ENCODE data around the gene SPRED2.

DNA sequence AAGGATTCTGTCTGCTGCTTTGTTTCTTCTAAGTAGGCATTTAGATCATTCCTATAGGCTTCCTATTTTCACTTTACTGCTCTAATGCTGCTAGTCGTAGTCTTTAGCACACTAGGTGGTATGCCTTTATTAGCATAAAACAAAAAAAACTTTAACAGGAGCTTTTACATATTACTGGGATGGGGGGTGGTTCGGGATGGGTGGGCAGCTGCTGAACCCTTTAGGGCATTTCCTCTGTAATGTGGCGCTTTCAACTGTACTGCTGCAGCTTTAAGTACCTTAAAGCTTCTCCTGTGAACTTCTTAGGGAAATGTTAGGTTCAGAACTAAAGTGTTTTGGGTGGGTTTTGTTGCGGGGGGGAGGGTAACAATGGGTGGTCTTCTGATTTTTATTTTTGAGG lies 163.4 kb downstream of the SPRED2 start:
- TF ChIP-seq, protein P1, sequence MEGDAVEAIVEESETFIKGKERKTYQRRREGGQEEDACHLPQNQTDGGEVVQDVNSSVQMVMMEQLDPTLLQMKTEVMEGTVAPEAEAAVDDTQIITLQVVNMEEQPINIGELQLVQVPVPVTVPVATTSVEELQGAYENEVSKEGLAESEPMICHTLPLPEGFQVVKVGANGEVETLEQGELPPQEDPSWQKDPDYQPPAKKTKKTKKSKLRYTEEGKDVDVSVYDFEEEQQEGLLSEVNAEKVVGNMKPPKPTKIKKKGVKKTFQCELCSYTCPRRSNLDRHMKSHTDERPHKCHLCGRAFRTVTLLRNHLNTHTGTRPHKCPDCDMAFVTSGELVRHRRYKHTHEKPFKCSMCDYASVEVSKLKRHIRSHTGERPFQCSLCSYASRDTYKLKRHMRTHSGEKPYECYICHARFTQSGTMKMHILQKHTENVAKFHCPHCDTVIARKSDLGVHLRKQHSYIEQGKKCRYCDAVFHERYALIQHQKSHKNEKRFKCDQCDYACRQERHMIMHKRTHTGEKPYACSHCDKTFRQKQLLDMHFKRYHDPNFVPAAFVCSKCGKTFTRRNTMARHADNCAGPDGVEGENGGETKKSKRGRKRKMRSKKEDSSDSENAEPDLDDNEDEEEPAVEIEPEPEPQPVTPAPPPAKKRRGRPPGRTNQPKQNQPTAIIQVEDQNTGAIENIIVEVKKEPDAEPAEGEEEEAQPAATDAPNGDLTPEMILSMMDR (IDR thresholded peaks at IDR 0.05; ENCODE audit: low read depth, low read length, poor library complexity, severe bottlenecking): no peak
- TF ChIP-seq EZH2phosphoT487 (IDR thresholded peaks at IDR 0.05; ENCODE audit: borderline replicate concordance, low read length): no peak
